Measurements from ENCODE around the gene GYPE.
"Not testable (repeated sequence)": the region's sequence is repeated elsewhere in the genome, so short reads cannot be mapped to it uniquely, and the experiment has no call there.

GYPE gene

GRCh38 chr4:143905440-143905839, at the start of gene GYPE:
Gene GYPE, minus strand, starts transcription at chr4:143905559. Its CDS starts 52 bp downstream, at chr4:143905507.
- in situ Hi-C loops (cut with MboI; ENCODE audit: low sequenced_read_pairs), result not testable (repeated sequence)

GRCh38 chr4:143951458-143951972, 46.2 kb upstream of the GYPE start:
- in situ Hi-C loops (cut with MboI; ENCODE audit: low sequenced_read_pairs), result not testable (repeated sequence)

- in situ Hi-C loops (cut with MboI; ENCODE audit: low sequenced_read_pairs), result not testable (repeated sequence)
These were observed 45.6 kb upstream of the GYPE start for GRCh38 chr4:143950967-143951366.

GRCh38 chr4:143950185-143950584, 44.8 kb upstream of the GYPE start:
- in situ Hi-C loops (cut with MboI; ENCODE audit: low sequenced_read_pairs), result not testable (repeated sequence)

GRCh38 chr4:143947493-143947892, 42.1 kb upstream of the GYPE start:
- in situ Hi-C loops (cut with MboI; ENCODE audit: low sequenced_read_pairs), result not testable (repeated sequence)

- in situ Hi-C loops (cut with MboI; ENCODE audit: low sequenced_read_pairs), result not testable (repeated sequence)
These were observed 35.3 kb upstream of the GYPE start for GRCh38 chr4:143940708-143941107.

DNA sequence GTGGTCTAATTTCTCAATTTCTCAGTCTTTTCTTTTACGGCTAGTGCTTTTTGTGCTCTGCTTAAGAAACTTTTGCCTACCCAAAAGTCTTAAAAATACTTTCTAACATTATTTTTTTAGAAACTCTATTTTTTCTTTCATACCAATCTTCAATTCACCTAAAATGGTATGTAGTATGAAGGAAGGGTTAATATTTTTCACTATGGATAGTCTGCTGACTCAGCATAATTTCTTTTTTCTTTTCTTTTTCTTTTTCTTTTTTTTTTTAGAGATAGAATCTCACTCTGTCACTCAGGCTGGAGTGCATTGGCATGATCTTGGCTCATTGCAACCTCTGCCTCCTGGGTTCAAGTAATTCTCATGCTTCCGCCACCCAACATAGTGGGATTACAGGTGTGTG, 34.2 kb upstream of the GYPE start:
- in situ Hi-C loops (cut with MboI; ENCODE audit: low sequenced_read_pairs), result no loop called here

DNA sequence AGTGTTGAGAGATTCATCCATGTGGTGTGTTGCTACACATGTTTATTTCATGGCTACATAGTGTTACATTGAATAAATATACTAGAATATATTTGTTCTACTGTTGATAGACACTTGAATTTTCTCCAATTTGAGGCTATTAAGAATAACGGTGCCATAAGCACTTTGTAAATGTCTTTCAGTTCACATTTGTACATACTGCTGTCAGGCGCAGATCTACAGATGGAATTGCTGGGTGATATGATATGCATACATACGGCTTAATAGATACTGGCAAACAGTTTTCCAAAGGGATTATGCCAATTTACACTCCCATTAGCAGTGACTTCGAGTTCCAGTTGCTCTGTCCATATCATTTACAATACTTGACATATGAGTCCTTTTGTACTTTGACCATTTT, 33.5 kb upstream of the GYPE start:
- in situ Hi-C loops (cut with MboI; ENCODE audit: low sequenced_read_pairs), result not testable (repeated sequence)

DNA sequence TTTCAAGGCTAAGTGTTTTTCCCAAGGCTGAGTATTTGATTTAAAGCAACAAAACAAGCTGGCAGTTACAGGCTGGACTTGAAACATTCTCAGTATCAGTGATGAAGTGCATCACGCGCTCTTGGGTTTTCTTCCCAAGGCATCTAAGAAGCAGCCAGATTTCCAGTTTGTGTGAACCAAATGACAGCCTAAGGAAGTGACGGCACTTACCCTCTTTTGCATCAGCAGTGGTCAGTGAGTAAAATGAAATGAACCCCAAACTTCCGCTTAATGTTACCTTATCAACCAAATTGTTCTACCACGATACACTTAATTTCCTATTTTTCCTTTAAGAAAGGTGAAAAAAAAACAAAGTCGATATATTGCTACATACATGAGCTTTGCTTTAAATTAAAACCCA, 15.8 kb upstream of the GYPE start:
- in situ Hi-C loops (cut with MboI; ENCODE audit: low sequenced_read_pairs), result no loop called here

GRCh38 chr4:143916485-143916884, 11.1 kb upstream of the GYPE start:
- in situ Hi-C loops (cut with MboI; ENCODE audit: low sequenced_read_pairs), result not testable (repeated sequence)

DNA sequence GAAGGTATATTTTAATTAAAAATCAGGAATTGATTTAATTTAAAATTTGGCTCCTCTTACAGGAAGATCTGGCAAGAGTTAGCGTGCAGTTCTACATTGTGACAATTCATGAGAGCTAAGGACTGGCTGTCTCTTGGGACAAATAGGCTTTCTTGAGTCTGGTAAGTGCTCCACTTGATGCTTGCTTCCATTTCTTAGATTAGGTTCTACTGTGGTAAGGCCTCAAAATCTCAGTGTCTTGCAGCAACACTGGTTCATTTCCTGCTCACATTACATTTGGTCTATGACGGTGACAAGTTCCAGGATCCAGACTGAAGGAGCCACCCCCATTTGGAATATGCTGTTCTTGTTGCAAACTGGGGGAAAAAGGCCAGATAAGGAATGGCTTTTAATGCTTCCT, 7.1 kb upstream of the GYPE start:
- in situ Hi-C loops (cut with MboI; ENCODE audit: low sequenced_read_pairs), result not testable (repeated sequence)

- in situ Hi-C loops (cut with MboI; ENCODE audit: low sequenced_read_pairs), result not testable (repeated sequence)
These were observed 6.4 kb upstream of the GYPE start for GRCh38 chr4:143911528-143912417.

GRCh38 chr4:143910906-143911305, 5.5 kb upstream of the GYPE start:
- in situ Hi-C loops (cut with MboI; ENCODE audit: low sequenced_read_pairs), result not testable (repeated sequence)

DNA sequence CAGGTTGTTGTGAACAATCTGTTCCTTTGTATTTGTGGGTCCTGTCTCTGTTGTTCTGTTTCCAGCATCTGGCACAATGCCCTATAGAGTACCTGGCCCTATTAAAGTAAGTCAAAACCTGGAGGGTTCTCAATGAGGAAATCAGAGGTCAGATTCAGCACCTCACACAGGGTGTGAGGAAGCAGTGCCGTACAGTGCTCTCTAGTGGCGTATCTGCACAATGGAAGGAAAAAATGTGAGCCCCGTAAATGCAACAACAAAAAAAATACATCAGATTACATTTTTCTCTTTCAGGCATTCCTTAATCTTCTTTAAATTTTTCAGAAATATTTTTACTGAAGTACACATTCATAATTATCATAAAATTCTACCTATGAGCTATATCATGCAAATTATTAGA, 2.5 kb upstream of the GYPE start:
- in situ Hi-C loops (cut with MboI; ENCODE audit: low sequenced_read_pairs), result not testable (repeated sequence)

DNA sequence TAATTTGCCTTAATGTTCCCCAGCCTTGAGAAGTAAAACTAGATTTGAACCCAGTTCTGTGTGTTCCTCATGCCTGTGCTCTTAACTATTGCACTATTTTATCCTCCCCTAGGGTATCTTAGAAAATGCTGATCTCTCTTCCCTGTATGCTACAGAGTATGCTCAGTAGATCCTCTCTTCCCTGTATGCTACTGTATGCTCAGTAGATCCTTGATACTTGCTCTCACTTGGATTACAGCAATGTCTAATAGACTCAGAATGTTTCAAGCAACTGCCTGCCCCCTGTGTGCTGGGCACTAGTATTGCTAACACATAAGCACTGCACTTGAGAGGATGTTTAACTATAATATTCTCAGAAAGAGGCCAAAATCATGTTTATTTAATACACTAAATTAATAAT, 928 bp downstream of the GYPE start:
- in situ Hi-C loops (cut with MboI; ENCODE audit: low sequenced_read_pairs), result not testable (repeated sequence)

GRCh38 chr4:143890323-143890722, 15.0 kb downstream of the GYPE start:
- in situ Hi-C loops (cut with MboI; ENCODE audit: low sequenced_read_pairs), result not testable (repeated sequence)

- in situ Hi-C loops (cut with MboI; ENCODE audit: low sequenced_read_pairs), result not testable (repeated sequence)
These were observed 17.2 kb downstream of the GYPE start for GRCh38 chr4:143888189-143888588.

DNA sequence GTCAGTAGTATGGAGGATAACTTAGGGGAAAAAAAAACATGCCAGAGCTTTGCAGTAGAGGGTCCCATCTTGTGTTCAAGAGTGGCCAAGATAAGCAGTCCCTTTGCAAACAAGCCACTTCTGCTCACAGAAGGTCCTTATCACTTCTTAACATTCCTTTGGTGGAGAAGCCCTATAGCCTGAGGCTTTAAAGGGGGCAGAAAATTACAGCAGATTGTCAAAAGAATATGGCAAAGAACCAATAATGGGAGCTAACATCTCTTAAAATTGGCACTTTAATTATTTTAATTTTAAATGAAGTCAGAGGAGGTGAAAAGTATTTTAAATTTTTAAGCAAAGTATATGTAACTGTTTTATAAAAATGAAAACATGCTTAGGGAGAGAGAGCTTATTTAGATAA, 20.4 kb downstream of the GYPE start:
- in situ Hi-C loops (cut with MboI; ENCODE audit: low sequenced_read_pairs), result not testable (repeated sequence)

DNA sequence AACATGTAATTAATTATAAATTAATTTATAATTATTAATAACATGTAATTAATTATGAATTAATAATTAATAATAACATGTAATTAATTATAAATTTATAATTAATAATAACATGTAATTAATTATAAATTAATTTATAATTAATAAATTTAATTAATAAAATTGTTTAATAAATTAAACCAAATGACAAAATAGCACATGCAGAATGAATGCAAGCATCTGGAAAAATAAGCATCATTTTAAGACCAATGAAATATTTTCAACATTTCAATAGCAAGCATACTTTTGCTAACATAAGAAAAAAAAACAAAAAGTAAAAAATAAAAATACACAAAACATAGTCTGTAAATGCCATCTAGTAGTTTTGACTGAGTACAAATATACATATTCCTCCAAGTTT, 21.8 kb downstream of the GYPE start:
- in situ Hi-C loops (cut with MboI; ENCODE audit: low sequenced_read_pairs), result no loop called here

DNA sequence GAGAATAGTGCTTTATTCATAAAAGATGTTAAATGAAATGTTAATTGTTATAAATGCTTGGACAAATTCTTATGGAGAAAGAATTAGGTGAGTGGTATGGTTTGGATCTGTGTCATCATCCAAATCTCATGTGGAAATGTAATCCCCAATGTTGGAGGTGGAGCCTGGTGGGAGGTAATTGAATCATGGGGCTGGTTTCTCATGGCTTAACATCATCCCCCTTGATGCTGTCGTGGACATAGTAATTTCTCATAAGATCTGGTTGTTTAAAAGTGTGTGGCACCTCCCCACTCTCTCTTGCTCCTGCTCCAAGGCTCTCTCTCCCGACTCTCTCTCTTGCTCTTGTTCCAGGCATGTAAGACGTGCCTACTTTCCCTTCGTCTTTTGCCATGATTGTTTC, 22.5 kb downstream of the GYPE start:
- in situ Hi-C loops (cut with MboI; ENCODE audit: low sequenced_read_pairs), result no loop called here

DNA sequence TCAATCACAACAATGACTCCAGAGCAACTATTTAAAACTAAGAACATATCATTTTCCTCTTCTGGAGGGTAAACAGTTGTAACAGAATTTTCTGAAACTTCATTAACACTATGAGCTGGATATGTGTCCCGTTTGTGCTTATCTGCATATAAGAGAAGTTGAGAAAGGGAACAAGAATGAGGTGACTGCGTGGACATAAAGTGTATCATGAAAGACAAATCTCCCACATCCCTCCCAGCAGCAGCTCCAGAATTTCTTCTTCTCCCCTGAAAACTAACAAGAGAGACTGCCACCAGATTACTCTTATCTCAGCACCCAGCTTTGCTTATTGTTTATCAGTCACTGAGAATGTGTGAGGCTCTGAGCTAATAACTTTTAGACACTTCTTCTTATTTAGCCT, 25.8 kb downstream of the GYPE start:
- in situ Hi-C loops (cut with MboI; ENCODE audit: low sequenced_read_pairs), result not testable (repeated sequence)

- in situ Hi-C loops (cut with MboI; ENCODE audit: low sequenced_read_pairs), result not testable (repeated sequence)
These were observed 30.0 kb downstream of the GYPE start for GRCh38 chr4:143875357-143875756.
